Sigmoid colon (tissue), 7 donors: ENCODE measurements around the gene GNL3. TPM values are rescaled to one million over a fixed set of nuclear protein-coding genes. Genes with fewer than 3 reads are reported as not detected.

Source experiments
- DNase-seq: peaks from one replicate; pipeline ENCODE4 v3.0.0-alpha.2; 2019
- H3K27ac ChIP-seq, 4 donors: fragments of 200-600 bp; sonication (generic); one replicate each; pipeline ENCODE4 v1.5.1; 2016 to 2019; ENCODE audit warnings: mild to moderate bottlenecking in 1 of 4
- H3K27me3 ChIP-seq, 3 donors: fragments of 200-600 bp; sonication (generic); one replicate each; pipeline ENCODE4 v1.5.1; 2019; ENCODE audit warnings: mild to moderate bottlenecking in 1 of 3
- H3K36me3 ChIP-seq, 4 donors: fragments of 200-600 bp; sonication (generic); one replicate each; pipeline ENCODE4 v1.5.1; 2016 to 2019
- H3K4me1 ChIP-seq, 4 donors: fragments of 200-600 bp; sonication (generic); one replicate each; pipeline ENCODE4 v1.5.1; 2017 to 2019
- H3K4me3 ChIP-seq, 4 donors: fragments of 200-600 bp; sonication (generic); one replicate each; pipeline ENCODE4 v1.5.1; 2017 to 2019; ENCODE audit warnings: mild to moderate bottlenecking in 2 of 4, moderate library complexity in 1 of 4
- H3K9me3 ChIP-seq, 4 donors: fragments of 200-600 bp in 3 of 4; sonication (generic) in 3 of 4; one replicate each; pipeline versions ENCODE4 v1.5.1 to v1.6.1; 2013 to 2019
- CTCF ChIP-seq, 4 experiments: fragments of 450-650 bp in 3 of 4; fragments of 200-600 bp in 1 of 4; IDR thresholded peaks; one replicate each; pipeline ENCODE4 v1.5.1; 2016 to 2019; ENCODE audit warnings: antibody characterized with exemption in 4 of 4, mild to moderate bottlenecking in 3 of 4, moderate library complexity in 2 of 4
- EP300 ChIP-seq, 4 donors: sonication (generic); formaldehyde crosslinking; IDR thresholded peaks; one replicate each; pipeline ENCODE4 v1.6.1; 2017; ENCODE audit warnings: antibody characterized with exemption in 4 of 4
- POLR2A ChIP-seq, 2 donors: fragments of 450-650 bp; IDR thresholded peaks; one replicate each; pipeline ENCODE4 v1.6.1; 2016; ENCODE audit warnings: antibody characterized with exemption in 2 of 2, mild to moderate bottlenecking in 2 of 2, moderate library complexity in 2 of 2
- POLR2AphosphoS5 ChIP-seq, 4 donors: sonication (generic); formaldehyde crosslinking; IDR thresholded peaks; one replicate each; pipeline ENCODE4 v1.6.1; 2017; ENCODE audit warnings: antibody characterized with exemption in 4 of 4
- WGBS, 2 donors: extraction: QIAGEN DNeasy Blood & Tissue Kit; methylation state at CpG; one replicate each; pipeline ENCODE4 v1.1.7; 2013; 5-methylcytosine and 5-hydroxymethylcytosine counted together
- intact Hi-C: fragments of 100-400 bp; cut with DNase I; formaldehyde crosslinking; loops from one replicate; pipeline ENCODE4 v1.15.1; 2023
- polyA plus RNA-seq, 3 donors: library from polyadenylated mRNA; stranded (reverse); fragments of 200-250 nt; gene quantifications; one replicate each; pipeline ENCODE4 v1.2.3, GENCODE V29; 2013
- total RNA-seq, 4 donors: library from RNA; depleted of rRNA; stranded (reverse); fragments of >200 nt; gene quantifications; one replicate each; pipeline ENCODE4 v1.1.0, GENCODE V29; 2016
- donor health status: healthy with polysubstance abuse.
- donor health status: Bipolar disorder and iron deficiency.
- donor health status: healthy.

The GNL3 gene
- total and polyA plus RNA-seq, 7 donors, result 22.4 to 76.6 (median 39.8) TPM

GRCh38 chr3:52685285-52685708, 535 bp upstream of the GNL3 start:
- H3K4me1 ChIP-seq, result peaks cover 0 to 44% (median 34%) of the 10 kb centered on the region in 4 donors
- H3K36me3 ChIP-seq, result peaks cover 22 to 37% (median 28%) of the 10 kb centered on the region in 4 donors
- H3K4me3 ChIP-seq, result peak overlapping the region; percentile 63 to 82 (median 76)
- WGBS, 2 donors, result 1% methylated on average over 41 of the region's 41 CpGs
- peak overlapping the region; percentile 90 to 98 (median 94) for H3K27ac ChIP-seq
- no peaks in the 10 kb centered on the region for H3K9me3 ChIP-seq
- intact Hi-C loops, result loop anchor here (10.0 kb wide), 1 partner anchor 410 kb away; the partner anchor contains the start of gene WDR82
- peak; percentile 87 for DNase-seq
- H3K27me3 ChIP-seq, result no peaks in the 10 kb centered on the region
- TF ChIP-seq POLR2AphosphoS5 (IDR thresholded peaks at IDR 0.05), result peak; percentile 27 to 49 (median 36)
- peak; percentile 22 to 54 for TF ChIP-seq POLR2A (IDR thresholded peaks at IDR 0.05)
- TF ChIP-seq EP300 (IDR thresholded peaks at IDR 0.05), result no peak

GRCh38 chr3:52688266-52688665, 2.4 kb downstream of the GNL3 start:
- Histone ChIP-seq H3K9me3 (no peaks in the 10 kb centered on the region), H3K27me3 (no peaks in the 10 kb centered on the region), H3K4me3 (no peak overlapping the region), H3K4me1 (peaks cover 0 to 30% (median 28%) of the 10 kb centered on the region in 4 donors), H3K36me3 (peaks cover 38 to 63% (median 56%) of the 10 kb centered on the region in 4 donors), H3K27ac (no peak overlapping the region)
- DNase-seq, result no peak
- TF ChIP-seq POLR2AphosphoS5 (IDR thresholded peaks at IDR 0.05) (no peak), EP300 (IDR thresholded peaks at IDR 0.05) (no peak), POLR2A (IDR thresholded peaks at IDR 0.05) (no peak), CTCF (IDR thresholded peaks at IDR 0.05) (no peak)
- WGBS, 2 donors, result 31 to 75% methylated on average over 6 of the region's 6 CpGs
- intact Hi-C loops, result loop anchor here (10.0 kb wide), 1 partner anchor 413 kb away; the partner anchor contains the start of gene WDR82

DNA sequence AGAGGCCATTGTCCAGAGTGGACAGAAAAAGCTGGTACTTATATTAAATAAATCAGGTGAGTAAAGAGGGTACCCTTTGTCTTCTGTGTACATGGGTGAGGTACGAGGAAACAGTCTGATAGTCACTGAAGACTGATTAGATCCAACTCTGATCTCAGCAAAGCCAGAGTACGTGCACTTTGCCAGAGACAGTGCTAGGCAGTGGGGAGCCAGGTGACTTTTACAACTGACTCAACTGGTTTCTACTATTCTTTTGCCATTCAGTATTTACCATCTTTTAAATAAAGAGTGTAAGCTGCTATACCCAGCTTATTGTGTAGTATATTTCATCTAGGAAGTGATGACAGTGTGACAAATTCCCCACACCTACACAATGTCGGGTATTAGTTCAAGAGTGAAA, 3.3 kb downstream of the GNL3 start:
- intact Hi-C loops, result loop anchor here (10.0 kb wide), 1 partner anchor 414 kb away; the partner anchor contains the start of gene WDR82
- no peaks in the 10 kb centered on the region for H3K27me3 ChIP-seq
- H3K36me3 ChIP-seq, result peaks cover 40 to 72% (median 63%) of the 10 kb centered on the region in 4 donors
- H3K9me3 ChIP-seq, result no peaks in the 10 kb centered on the region
- no peak overlapping the region for H3K4me3 ChIP-seq
- WGBS, 2 donors, result 74 to 94% methylated on average over 3 of the region's 3 CpGs
- TF ChIP-seq POLR2AphosphoS5 (IDR thresholded peaks at IDR 0.05) (no peak), POLR2A (IDR thresholded peaks at IDR 0.05) (no peak), CTCF (IDR thresholded peaks at IDR 0.05) (no peak), EP300 (IDR thresholded peaks at IDR 0.05) (no peak)
- no peak for DNase-seq
- H3K4me1 ChIP-seq, result peaks cover 0 to 23% (median 20%) of the 10 kb centered on the region in 4 donors
- H3K27ac ChIP-seq, result no peak overlapping the region

DNA sequence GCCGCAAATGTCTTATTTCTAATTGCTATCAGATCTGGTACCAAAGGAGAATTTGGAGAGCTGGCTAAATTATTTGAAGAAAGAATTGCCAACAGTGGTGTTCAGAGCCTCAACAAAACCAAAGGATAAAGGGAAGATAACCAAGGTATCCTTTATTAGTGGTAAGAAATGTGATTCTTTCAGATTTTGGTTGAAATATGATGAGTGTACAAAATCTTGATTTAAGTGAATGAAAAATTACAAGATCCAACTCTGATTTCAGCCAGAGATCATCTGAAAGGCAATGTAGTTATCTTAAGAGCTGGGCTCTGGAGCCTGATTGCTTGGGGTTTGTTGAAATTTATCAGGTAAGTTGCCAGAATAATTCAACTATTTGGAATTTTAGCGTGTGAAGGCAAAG, 4.7 kb downstream of the GNL3 start:
- TF ChIP-seq POLR2AphosphoS5 (IDR thresholded peaks at IDR 0.05) (no peak), EP300 (IDR thresholded peaks at IDR 0.05) (no peak), CTCF (IDR thresholded peaks at IDR 0.05) (no peak), POLR2A (IDR thresholded peaks at IDR 0.05) (no peak)
- intact Hi-C loops, result no loop called here
- Histone ChIP-seq H3K36me3 (peaks cover 51 to 86% (median 76%) of the 10 kb centered on the region in 4 donors), H3K27me3 (no peaks in the 10 kb centered on the region), H3K27ac (no peak overlapping the region), H3K9me3 (no peaks in the 10 kb centered on the region), H3K4me1 (peaks cover 0 to 14% (median 11%) of the 10 kb centered on the region in 4 donors), H3K4me3 (no peak overlapping the region)
- no peak for DNase-seq
- WGBS, 2 donors, result 95% methylated on average over 2 of the region's 2 CpGs

GRCh38 chr3:52693071-52693470, 7.2 kb downstream of the GNL3 start:
- no peak for DNase-seq
- H3K36me3 ChIP-seq, result peaks cover 65 to 100% (median 88%) of the 10 kb centered on the region in 4 donors
- no peaks in the 10 kb centered on the region for H3K27me3 ChIP-seq
- H3K27ac ChIP-seq, result no peak overlapping the region
- no peaks in the 10 kb centered on the region for H3K4me1 ChIP-seq
- TF ChIP-seq POLR2AphosphoS5 (IDR thresholded peaks at IDR 0.05), result no peak
- TF ChIP-seq CTCF (IDR thresholded peaks at IDR 0.05), result no peak
- no peak for TF ChIP-seq POLR2A (IDR thresholded peaks at IDR 0.05)
- TF ChIP-seq EP300 (IDR thresholded peaks at IDR 0.05), result no peak
- H3K9me3 ChIP-seq, result no peaks in the 10 kb centered on the region
- intact Hi-C loops, result no loop called here
- no peak overlapping the region for H3K4me3 ChIP-seq
